Calu3 (cell line): ENCODE data around the gene CEACAM3. TPM values are rescaled to one million over a fixed set of nuclear protein-coding genes. Genes with fewer than 3 reads are reported as not detected.

ENCODE experiments used
- BruUV-seq: library from RNA; stranded (reverse); fragments of 400-500 nt; replicated peaks from 2 replicates; lab custom pipeline; 2021; lab: Mats Ljungman, UMichigan
- CTCF ChIA-PET: fragments of 300-600 bp; sonication (Branson Sonifier 250); formaldehyde crosslinking; loops from one replicate; lab custom pipeline; 2022; ENCODE audit warnings: antibody characterized with exemption; lab: Charles Lee
- DNase-seq: peaks from one replicate; pipeline ENCODE4 v3.0.0; 2022
- H3K27ac Mint-ChIP-seq: one replicate; pipeline ENCODE4 v1.8.0; 2022; ENCODE audit warnings: mixed read lengths; ENCODE audit not compliant: unreplicated experiment
- H3K27me3 Mint-ChIP-seq: one replicate; pipeline ENCODE4 v1.8.0; 2022; ENCODE audit warnings: mixed read lengths; ENCODE audit not compliant: unreplicated experiment
- H3K36me3 Mint-ChIP-seq: one replicate; pipeline ENCODE4 v1.8.0; 2022; ENCODE audit warnings: mild to moderate bottlenecking, moderate library complexity, mixed read lengths; ENCODE audit not compliant: insufficient read depth, unreplicated experiment
- H3K4me1 Mint-ChIP-seq: one replicate; pipeline ENCODE4 v1.8.0; 2022; ENCODE audit warnings: mild to moderate bottlenecking, low read depth, mixed read lengths; ENCODE audit not compliant: unreplicated experiment
- H3K4me3 Mint-ChIP-seq: one replicate; pipeline ENCODE4 v1.8.0; 2022; ENCODE audit warnings: mild to moderate bottlenecking, low read depth, moderate library complexity, mixed read lengths; ENCODE audit not compliant: unreplicated experiment
- H3K9me3 Mint-ChIP-seq: one replicate; pipeline ENCODE4 v1.8.0; 2022; ENCODE audit warnings: low read depth, mixed read lengths; ENCODE audit not compliant: unreplicated experiment
- intact Hi-C: fragments of 100-400 bp; cut with micrococcal nuclease; formaldehyde crosslinking; loops from one replicate; pipeline ENCODE4 v1.10.0; 2022; ENCODE audit not compliant: unreplicated experiment
- total RNA-seq: library from RNA; stranded (reverse); gene quantifications from 2 replicates; pipeline ENCODE4 v1.2.3, GENCODE V29; 2022
- TF ChIP-seq, protein P1 (sequence below): fragments of 200-600 bp; IDR thresholded peaks from one replicate; pipeline ENCODE4 v1.8.0; 2022; ENCODE audit warnings: antibody characterized with exemption; ENCODE audit not compliant: unreplicated experiment

CEACAM3 gene
- total RNA-seq, 1 experiment from 2014 or later = not detected

DNA sequence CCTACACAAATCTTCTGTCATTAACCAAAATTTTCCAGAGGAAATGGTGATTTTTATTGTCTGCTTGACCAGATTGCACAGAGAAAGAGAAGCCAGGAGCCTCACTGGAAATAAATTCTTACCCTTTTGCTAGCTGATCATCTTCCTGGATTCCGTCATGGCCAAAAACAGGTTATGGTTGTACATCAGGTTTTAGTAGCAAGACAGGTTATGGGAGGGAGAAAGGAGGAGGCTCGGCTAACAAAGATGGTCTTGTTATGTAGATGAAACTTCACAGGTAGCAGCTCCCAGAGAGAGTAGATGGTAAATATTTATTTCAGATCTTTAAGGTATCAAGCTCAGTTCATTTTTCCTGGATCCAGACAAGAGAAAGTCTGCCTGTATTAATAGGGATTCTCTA, 19.7 kb upstream of the CEACAM3 start:
- intact Hi-C loops = no loop called here
- peak overlapping the region; percentile 36 for H3K4me3 Mint-ChIP-seq
- peak; percentile 65 for DNase-seq
- H3K27ac Mint-ChIP-seq = peak overlapping the region; percentile 99
- peaks cover 5% of the 10 kb centered on the region for H3K9me3 Mint-ChIP-seq
- CTCF ChIA-PET = interaction anchor here (1.4 to 3.9 kb wide), 3 partner anchors 16 to 70 kb away, joined by 5 to 66 read pairs (median 8); partner anchors contain the start of gene CEACAM6
- TF ChIP-seq, protein P1, sequence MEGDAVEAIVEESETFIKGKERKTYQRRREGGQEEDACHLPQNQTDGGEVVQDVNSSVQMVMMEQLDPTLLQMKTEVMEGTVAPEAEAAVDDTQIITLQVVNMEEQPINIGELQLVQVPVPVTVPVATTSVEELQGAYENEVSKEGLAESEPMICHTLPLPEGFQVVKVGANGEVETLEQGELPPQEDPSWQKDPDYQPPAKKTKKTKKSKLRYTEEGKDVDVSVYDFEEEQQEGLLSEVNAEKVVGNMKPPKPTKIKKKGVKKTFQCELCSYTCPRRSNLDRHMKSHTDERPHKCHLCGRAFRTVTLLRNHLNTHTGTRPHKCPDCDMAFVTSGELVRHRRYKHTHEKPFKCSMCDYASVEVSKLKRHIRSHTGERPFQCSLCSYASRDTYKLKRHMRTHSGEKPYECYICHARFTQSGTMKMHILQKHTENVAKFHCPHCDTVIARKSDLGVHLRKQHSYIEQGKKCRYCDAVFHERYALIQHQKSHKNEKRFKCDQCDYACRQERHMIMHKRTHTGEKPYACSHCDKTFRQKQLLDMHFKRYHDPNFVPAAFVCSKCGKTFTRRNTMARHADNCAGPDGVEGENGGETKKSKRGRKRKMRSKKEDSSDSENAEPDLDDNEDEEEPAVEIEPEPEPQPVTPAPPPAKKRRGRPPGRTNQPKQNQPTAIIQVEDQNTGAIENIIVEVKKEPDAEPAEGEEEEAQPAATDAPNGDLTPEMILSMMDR = no peak
- peaks cover 36% of the 10 kb centered on the region for H3K36me3 Mint-ChIP-seq
- peaks cover 93% of the 10 kb centered on the region for H3K4me1 Mint-ChIP-seq
- H3K27me3 Mint-ChIP-seq = no peaks in the 10 kb centered on the region
- BruUV-seq = no TSS peak

DNA sequence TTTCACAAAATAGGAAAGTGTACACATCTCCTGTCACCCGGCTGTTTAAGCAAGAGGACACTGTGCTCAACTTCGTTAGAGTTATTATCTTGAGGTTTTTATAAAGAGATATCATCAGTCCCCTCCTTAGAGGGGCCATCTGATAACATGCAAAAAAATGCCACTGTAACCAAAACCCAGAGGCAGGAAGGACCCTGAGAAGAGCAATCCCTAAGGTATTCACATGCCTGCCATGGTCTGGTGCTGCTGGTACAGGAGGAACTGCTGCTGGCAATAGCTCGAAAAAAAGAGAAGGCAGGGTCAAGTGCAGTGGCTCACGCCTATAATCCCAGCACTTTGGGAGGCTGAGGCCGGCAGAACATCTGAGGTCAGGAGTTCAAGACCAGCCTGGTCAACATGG, 12.8 kb upstream of the CEACAM3 start:
- BruUV-seq = no TSS peak

DNA sequence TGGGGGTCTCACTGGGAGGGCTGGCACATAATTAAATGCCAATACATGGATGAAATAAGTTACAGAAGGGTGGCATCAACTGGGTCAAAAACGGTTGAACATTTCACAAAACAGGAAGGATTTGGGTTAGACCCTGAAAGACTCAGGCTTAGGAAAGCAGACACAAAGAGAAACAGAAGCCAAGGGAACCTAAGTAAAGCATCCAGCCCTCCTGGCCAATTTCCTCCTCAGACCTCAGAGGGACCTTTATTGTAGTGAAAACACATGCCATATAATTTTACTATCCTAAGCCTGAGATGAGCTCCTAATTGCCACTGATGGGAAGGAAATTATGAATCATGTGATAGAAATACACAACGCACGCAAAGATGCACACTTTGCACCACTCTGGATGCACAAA, 12.1 kb upstream of the CEACAM3 start:
- no peak for DNase-seq
- intact Hi-C loops = no loop called here
- no peak overlapping the region for H3K4me3 Mint-ChIP-seq
- peak overlapping the region; percentile 4 for H3K27ac Mint-ChIP-seq
- H3K27me3 Mint-ChIP-seq = no peaks in the 10 kb centered on the region
- peaks cover 43% of the 10 kb centered on the region for H3K4me1 Mint-ChIP-seq
- TF ChIP-seq, protein P1 = no peak
- peaks cover 2% of the 10 kb centered on the region for H3K9me3 Mint-ChIP-seq
- no TSS peak for BruUV-seq
- CTCF ChIA-PET = interaction anchor here (0.6 to 3.3 kb wide), 8 partner anchors 8 to 79 kb away, joined by 3 to 36 read pairs (median 8); no protein-coding TSS in a partner anchor
- H3K36me3 Mint-ChIP-seq = peaks cover 7% of the 10 kb centered on the region

More for the DNA sequence above, 12.8 kb upstream of the CEACAM3 start:
- DNase-seq = no peak
- intact Hi-C loops = no loop called here
- CTCF ChIA-PET = interaction anchor here (0.8 to 3.3 kb wide), 3 partner anchors 9 to 77 kb away, joined by 4 to 36 read pairs (median 4); no protein-coding TSS in a partner anchor
- H3K9me3 Mint-ChIP-seq = peaks cover 2% of the 10 kb centered on the region
- H3K4me1 Mint-ChIP-seq = peaks cover 50% of the 10 kb centered on the region
- H3K4me3 Mint-ChIP-seq = no peak overlapping the region
- TF ChIP-seq, protein P1 = no peak
- no peaks in the 10 kb centered on the region for H3K27me3 Mint-ChIP-seq
- no peak overlapping the region for H3K27ac Mint-ChIP-seq
- peaks cover 8% of the 10 kb centered on the region for H3K36me3 Mint-ChIP-seq

DNA sequence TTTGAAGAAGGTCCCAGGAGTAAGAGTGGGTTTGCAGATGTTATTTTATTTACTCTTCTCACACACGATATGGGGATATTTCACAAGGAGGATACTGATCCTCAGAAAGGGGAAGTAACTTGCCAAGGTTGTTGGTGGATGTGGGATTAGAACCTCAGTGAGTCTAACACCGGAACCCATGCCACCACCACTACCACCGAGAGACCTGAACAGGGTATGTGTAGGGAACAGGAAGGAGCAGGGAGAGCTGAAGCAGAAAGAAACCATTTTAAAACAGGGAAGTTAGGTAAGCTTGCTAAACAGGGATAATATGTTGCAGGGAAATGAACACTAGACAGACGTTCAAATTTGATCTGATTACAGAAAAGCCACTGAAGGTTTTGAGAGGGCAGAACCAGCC, 11.6 kb upstream of the CEACAM3 start:
- peaks cover 38% of the 10 kb centered on the region for H3K4me1 Mint-ChIP-seq
- CTCF ChIA-PET = interaction anchor here (0.6 to 3.3 kb wide), 8 partner anchors 10 to 79 kb away, joined by 3 to 36 read pairs (median 8); no protein-coding TSS in a partner anchor
- BruUV-seq = no TSS peak
- no peak overlapping the region for H3K4me3 Mint-ChIP-seq
- DNase-seq = no peak
- peak overlapping the region; percentile 4 for H3K27ac Mint-ChIP-seq
- H3K9me3 Mint-ChIP-seq = peaks cover 2% of the 10 kb centered on the region
- TF ChIP-seq, protein P1 = no peak
- peaks cover 3% of the 10 kb centered on the region for H3K36me3 Mint-ChIP-seq
- intact Hi-C loops = loop anchor here (1.0 kb wide), 2 partner anchors 31 to 77 kb away; no protein-coding TSS in a partner anchor
- no peaks in the 10 kb centered on the region for H3K27me3 Mint-ChIP-seq
